Effector CD4-positive, alpha-beta T cell (primary cell): Measurements from ENCODE around the gene KRTAP4-16. TPM values are rescaled to one million over a fixed set of nuclear protein-coding genes. Genes with fewer than 3 reads are reported as not detected.
"Not testable (repeated sequence)": the region's sequence is repeated elsewhere in the genome, so short reads cannot be mapped to it uniquely, and the experiment has no call there.

Experiments used
- DNase-seq: peaks from one replicate; pipeline ENCODE4 v3.0.0-alpha.2; 2020
- total RNA-seq: gene quantifications from one replicate; lab custom pipeline; 2026; lab: John Stamatoyannopoulos, UW

KRTAP4-16 gene
- total RNA-seq = not detected

DNA sequence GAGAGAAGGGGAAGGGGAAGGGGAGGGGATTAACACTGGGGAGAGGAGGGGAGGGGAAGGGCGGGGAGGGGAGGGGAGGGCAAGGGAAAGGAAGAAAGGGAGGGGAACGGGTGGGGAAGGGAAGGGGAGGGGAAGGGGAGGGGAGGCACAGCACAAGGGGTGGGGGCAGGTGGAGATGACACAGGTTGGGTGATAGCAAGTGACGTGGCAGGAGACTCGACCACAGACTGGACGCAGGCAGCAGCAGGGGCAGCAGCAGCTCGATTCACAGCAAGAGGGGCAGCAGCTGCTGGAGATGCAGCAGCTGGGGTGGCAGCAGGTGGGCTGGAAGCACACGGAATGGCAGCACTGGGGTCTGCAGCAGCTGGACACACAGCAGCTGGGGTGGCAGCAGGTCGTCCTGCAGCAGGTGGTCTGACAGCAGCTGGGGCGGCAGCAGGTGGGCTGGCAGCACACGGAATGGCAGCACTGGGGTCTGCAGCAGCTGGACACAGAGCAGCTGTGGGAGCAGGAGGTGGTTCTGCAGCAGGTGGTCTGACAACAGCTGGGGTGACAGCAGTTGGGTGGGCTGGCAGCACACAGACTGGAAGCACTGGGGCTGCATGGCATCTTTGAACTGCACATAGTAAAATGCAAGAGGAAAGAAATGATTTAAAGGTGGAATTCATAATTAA, at the start of gene KRTAP4-16:
Gene KRTAP4-16, minus strand, starts transcription at position 624 of the 674 bp plus-strand sequence. Its CDS starts 0 bp downstream, at position 624.
- no peak for DNase-seq

GRCh38 chr17:41151525-41151924, 49.5 kb upstream of the KRTAP4-16 start:
- no peak for DNase-seq

DNA sequence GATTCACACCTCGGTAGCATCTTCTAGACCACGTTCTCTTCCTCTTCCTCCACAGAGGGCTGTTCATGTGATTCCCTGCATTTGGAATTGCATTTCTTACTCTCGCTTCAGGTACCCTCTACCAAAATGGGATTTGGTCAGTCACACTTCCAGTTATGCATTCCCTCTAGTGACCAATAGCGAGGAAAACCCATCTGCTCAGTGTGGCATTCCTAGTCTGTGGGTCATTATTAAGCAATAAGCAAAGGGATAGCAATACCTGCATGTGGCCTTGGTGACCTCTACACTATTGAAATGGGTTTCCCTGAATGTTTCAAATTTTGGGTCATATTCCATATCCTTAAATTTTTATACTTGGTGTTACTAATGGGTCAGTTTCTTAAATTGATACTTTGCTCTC, 48.0 kb upstream of the KRTAP4-16 start:
- DNase-seq = no peak

- DNase-seq = no peak
Observed at GRCh38 chr17:41149652-41149985, 47.6 kb upstream of the KRTAP4-16 start, which contains the start of gene KRTAP4-5. Gene KRTAP4-5, minus strand, starts transcription at chr17:41149825. Its CDS starts 58 bp downstream, at chr17:41149767.

DNA sequence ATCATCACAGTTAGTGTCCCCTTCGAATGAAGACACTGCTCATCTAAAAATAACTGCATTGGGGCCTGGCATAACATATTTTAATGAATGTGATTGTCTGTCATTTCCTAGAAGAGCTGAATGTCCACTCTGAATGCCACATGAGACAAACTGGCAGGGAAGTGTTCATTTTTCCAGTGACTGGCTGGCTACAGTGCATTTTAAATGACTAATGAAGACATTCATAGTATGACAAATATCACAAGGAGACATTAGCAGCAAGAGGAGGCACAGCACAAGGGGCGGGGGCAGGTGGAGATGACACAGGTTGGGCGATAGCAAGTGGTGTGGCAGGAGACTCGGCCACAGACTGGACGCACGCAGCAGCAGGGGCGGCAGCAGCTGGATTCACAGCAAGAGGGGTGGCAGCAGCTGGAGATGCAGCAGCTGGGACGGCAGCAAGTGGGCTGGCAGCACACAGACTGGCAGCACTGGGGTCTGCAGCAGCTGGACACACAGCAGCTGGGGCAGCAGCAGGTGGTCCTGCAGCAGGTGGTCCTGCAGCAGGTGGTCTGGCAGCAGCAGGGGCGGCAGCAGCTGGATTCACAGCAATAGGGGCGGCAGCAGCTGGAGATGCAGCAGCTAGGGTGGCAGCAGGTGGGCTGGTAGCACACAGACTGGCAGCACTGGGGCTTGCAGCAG, 47.1 kb upstream of the KRTAP4-16 start:
- DNase-seq = not testable (repeated sequence)

GRCh38 chr17:41147531-41148204, 45.7 kb upstream of the KRTAP4-16 start:
- no peak for DNase-seq

DNA sequence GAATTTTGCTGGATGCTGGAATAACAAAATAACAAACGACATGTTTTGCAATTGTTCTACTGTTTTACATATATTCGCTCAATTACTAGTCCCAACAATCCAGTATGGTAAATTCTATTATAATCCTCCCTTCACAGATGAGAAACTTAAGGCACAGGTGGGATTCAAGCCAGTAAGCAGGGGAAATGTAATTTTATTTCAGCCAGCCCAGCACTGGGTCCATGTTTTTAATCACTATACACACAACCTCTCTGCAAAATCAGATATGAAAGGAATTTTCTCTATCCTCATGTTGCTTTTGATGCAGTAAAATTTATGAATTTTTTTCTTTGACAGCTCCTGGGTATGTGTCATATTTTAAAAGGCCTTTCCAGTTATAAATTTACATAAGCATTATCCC, 43.3 kb upstream of the KRTAP4-16 start:
- no peak for DNase-seq

- no peak for DNase-seq
Observed at GRCh38 chr17:41144846-41145245, 42.8 kb upstream of the KRTAP4-16 start.

- no peak for DNase-seq
Observed at GRCh38 chr17:41141361-41141760, 39.4 kb upstream of the KRTAP4-16 start.

- DNase-seq = no peak
Observed at GRCh38 chr17:41140360-41141131, 38.5 kb upstream of the KRTAP4-16 start, which contains the start of gene KRTAP4-6. Gene KRTAP4-6, minus strand, starts transcription at chr17:41140544. Its CDS starts 57 bp downstream, at chr17:41140487.

DNA sequence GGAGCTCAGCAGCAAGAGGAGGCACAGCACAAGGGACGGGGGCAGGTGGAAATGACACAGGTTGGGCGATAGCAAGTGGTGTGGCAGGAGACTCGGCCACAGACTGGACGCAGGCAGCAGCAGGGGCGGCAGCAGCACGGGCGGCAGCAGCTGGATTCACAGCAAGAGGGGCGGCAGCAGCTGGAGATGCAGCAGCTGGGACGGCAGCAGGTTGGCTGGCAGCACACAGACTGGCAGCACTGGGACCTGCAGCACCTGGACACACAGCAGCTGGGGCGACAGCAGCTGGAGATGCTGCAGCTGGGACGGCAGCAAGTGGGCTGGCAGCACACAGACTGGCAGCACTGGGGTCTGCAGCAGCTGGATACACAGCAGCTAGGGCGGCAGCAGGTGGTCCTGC, 37.9 kb upstream of the KRTAP4-16 start:
- not testable (repeated sequence) for DNase-seq

DNA sequence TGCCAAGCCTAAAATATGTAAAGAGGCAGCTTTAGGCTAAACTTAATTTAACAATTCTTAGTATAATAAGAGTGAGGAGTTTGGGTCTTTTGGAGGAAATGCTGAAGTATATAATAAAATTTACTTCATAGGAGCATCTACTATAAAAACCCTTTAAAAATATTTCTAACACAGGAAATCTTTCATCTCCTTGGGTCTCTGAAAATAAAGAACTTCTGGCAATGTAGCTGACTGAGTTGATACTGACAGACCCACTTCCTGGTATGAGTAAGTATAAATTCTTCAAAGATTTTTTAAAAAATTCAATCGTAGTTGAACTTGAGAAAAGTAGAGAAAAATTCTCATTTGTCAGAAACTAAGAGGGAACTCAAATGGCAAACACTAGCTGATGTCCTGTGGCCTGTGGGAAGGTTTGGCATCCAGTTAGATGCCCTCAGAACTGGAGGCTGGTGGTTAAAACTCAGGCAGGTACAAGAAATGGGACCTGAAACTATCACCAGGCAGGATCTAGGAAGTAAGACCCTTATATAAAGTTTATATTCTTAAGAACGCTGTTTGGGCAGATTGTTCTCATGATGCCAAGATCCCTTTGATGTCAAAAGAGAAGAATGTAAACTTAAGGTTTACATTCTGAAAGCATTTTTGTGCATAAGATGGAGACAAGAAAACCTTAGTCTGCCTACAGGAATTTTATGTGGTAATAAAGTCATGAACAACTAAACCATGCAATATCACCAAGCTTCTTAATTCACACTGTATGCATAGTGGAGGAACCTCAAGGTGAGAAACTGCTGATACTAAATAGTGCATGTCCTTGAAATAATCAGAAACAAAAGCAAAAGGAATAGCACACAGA, 32.1 kb upstream of the KRTAP4-16 start:
- no peak for DNase-seq

GRCh38 chr17:41131979-41132378, 30.0 kb upstream of the KRTAP4-16 start:
- DNase-seq = no peak

DNA sequence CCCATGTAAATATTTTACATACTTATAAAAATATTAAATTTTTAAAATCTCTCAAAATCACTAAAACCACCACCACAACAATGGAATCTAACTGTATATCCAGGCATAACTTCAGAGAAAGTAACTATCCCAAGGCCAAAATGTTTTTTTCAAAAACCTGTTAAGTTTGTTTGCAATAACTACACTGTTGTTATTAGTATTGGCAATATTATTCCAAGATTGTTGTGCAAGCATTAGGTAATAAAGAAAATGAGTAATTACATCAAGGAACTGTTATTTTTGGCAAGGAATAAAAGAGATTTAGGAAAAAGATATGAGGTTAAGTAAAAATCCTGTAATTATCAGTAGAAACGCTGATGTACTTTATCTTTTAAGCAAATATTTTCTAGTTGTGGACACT, 25.4 kb upstream of the KRTAP4-16 start:
- DNase-seq = no peak

DNA sequence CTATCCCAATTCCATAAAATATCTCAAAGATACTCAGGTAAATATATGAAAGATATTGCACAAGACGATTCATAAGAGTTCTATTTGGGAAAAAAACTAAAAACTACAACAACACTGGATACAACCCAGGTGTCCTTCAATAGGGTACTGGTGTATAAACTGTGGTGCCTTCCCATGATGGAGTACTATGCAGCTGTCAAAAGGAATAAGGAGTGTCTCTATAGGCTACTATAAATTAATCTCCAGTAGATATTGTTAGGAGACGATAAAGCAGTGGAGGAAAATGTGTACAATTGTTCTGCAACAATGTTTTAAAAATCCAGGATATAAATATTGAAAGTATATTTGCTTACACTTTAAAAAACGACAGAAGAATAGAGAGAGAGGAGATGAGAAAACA, 24.4 kb upstream of the KRTAP4-16 start:
- no peak for DNase-seq

GRCh38 chr17:41125064-41125463, 23.1 kb upstream of the KRTAP4-16 start:
- DNase-seq = no peak

DNA sequence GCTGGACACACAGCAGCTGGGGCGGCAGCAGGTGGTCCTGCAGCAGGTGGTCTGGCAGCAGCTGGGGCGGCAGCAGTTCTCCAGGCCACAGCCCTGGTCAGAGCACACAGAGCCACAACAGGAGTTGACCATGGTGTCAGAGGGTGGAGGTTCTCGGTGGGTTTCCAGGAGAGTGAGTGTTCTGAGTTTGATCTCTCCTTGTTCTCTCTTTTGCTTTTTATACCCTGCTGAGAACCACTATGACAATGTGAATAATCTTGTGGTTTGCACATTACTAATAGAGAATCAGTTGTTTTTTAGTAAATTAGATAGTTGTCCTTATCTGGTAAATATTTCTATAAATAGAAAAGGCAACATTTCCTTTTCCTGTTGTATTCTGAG, 22.0 kb upstream of the KRTAP4-16 start, which contains the start of gene KRTAP4-12:
Gene KRTAP4-12, minus strand, starts transcription at position 192 of the 381 bp plus-strand sequence. Its CDS starts 60 bp downstream, at position 132.
- not testable (repeated sequence) for DNase-seq

DNA sequence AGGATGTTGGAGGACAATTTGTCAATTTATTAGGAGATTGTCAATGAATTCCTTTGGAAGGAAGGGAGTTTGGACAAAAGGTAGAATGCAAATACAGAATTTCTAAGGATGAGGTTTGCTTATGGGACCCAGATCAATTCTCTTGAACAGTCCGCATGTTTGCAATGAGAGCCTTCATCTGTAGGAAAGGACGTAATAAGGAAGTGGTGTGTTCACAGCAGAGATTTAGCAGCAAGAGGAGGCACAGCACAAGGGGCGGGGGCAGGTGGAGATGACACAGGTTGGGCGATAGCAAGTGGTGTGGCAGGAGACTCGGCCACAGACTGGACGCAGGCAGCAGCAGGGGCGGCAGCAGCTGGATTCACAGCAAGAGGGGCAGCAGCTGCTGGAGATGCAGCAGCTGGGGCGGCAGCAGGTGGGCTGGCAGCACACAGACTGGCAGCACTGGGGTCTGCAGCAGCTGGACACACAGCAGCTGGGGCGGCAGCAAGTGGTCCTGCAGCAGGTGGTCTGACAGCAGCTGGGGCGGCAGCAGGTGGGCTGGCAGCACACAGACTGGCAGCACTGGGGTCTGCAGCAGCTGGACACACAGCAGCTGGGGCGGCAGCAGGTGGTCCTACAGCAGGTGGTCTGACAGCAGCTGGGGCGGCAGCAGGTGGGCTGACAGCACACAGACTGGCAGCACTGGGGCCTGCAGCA, 21.4 kb upstream of the KRTAP4-16 start:
- not testable (repeated sequence) for DNase-seq

DNA sequence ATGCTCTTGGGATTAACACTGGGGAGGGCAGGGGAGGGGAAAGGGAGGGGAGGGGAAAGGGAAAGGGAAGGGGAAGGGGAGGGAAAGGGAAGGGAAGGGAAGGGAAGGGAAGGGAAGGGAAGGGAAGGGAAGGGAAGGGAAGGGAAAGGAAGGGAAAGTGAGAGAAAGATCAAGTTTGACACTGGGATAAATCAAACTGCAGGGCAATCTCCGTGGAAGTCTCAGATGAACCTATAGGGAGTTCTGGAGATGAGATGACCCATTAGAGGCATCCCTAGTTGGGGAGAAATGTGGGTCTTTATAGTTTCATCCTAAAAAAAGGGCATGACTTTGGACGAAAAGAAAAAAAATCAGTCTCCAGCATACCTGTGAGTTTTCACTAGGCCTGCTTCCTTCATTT, 19.7 kb upstream of the KRTAP4-16 start:
- no peak for DNase-seq

GRCh38 chr17:41119696-41120690, 18.0 kb upstream of the KRTAP4-16 start:
- DNase-seq = not testable (repeated sequence)
